HepG2 (cell line): ENCODE data around the gene DDX59. TPM values are rescaled to one million over a fixed set of nuclear protein-coding genes. Genes with fewer than 3 reads are reported as not detected.

Experiments
- CSRNP2 ChIP-seq: sonication (generic); formaldehyde crosslinking; conservative IDR thresholded peaks from 2 replicates; pipeline ENCODE4 v1.8.0; 2022; ENCODE audit warnings: low read depth, missing genetic modification reagents
- DNMT1 ChIP-seq: sonication (generic); formaldehyde crosslinking; IDR thresholded peaks from 2 replicates; pipeline ENCODE4 v1.5.1; 2020; ENCODE audit warnings: mild to moderate bottlenecking, missing genetic modification reagents
- FOXK1 ChIP-seq: sonication (generic); formaldehyde crosslinking; IDR thresholded peaks from 2 replicates; pipeline ENCODE4 v1.4.0; 2020; ENCODE audit warnings: low read depth, missing genetic modification reagents, borderline replicate concordance
- KDM5A ChIP-seq: fragments of 200-600 bp; sonication (generic); IDR thresholded peaks from 2 replicates; pipeline ENCODE4 v1.7.0; 2018; ENCODE audit warnings: antibody characterized with exemption, mild to moderate bottlenecking, low read length, borderline replicate concordance
- KLF13 ChIP-seq: sonication (generic); formaldehyde crosslinking; IDR thresholded peaks from 2 replicates; pipeline ENCODE4 v1.4.0; 2020; ENCODE audit warnings: mild to moderate bottlenecking, missing genetic modification reagents
- MAFF ChIP-seq: IDR thresholded peaks from 2 replicates; pipeline ENCODE4 v1.6.1; 2011; ENCODE audit warnings: low read depth, low read length, improper control_type of control experiment
- NPAS2 ChIP-seq: sonication (generic); formaldehyde crosslinking; IDR thresholded peaks from 2 replicates; pipeline ENCODE4 v1.8.0; 2022; ENCODE audit warnings: mild to moderate bottlenecking, missing genetic modification reagents, borderline replicate concordance
- NR1H2 ChIP-seq: sonication (generic); formaldehyde crosslinking; IDR thresholded peaks from 2 replicates; pipeline ENCODE4 v1.8.1; 2022; ENCODE audit warnings: low read depth, missing genetic modification reagents, borderline replicate concordance
- PTBP1 ChIP-seq: fragments of 200-400 bp; formaldehyde crosslinking; IDR thresholded peaks from 2 replicates; pipeline ENCODE4 v1.6.1; 2018; ENCODE audit warnings: low read length, low read depth; ENCODE audit not compliant: poor library complexity, severe bottlenecking
- RFXANK ChIP-seq: IDR thresholded peaks from 2 replicates; pipeline ENCODE4 v1.6.1; 2016
- SALL2 ChIP-seq: sonication (generic); formaldehyde crosslinking; IDR thresholded peaks from 2 replicates; pipeline ENCODE4 v1.8.1; 2023; ENCODE audit warnings: mild to moderate bottlenecking, missing genetic modification reagents, inconsistent platforms
- TEAD2 ChIP-seq: sonication (generic); formaldehyde crosslinking; IDR thresholded peaks from 2 replicates; pipeline ENCODE4 v1.9.0; 2021; ENCODE audit warnings: missing genetic modification reagents
- THAP11 ChIP-seq: IDR thresholded peaks from 2 replicates; pipeline ENCODE4 v1.6.1; 2016; ENCODE audit warnings: missing biosample characterization, missing genetic modification reagents
- XRCC5 ChIP-seq: fragments of 200-400 bp; formaldehyde crosslinking; optimal IDR thresholded peaks from 2 replicates; pipeline ENCODE3; 2017; ENCODE audit warnings: mild to moderate bottlenecking, low read length
- ZBTB21 ChIP-seq: sonication (generic); formaldehyde crosslinking; IDR thresholded peaks from 2 replicates; pipeline ENCODE4 v1.4.0; 2020; ENCODE audit warnings: missing genetic modification reagents
- ZIK1 ChIP-seq: sonication (generic); formaldehyde crosslinking; IDR thresholded peaks from 2 replicates; pipeline ENCODE4 v1.5.0; 2020; ENCODE audit warnings: mild to moderate bottlenecking, low read depth, missing genetic modification reagents, borderline replicate concordance
- ZNF180 ChIP-seq: sonication (generic); formaldehyde crosslinking; IDR thresholded peaks from 2 replicates; pipeline ENCODE4 v1.4.0; 2020; ENCODE audit warnings: low read depth, missing genetic modification reagents, borderline replicate concordance
- ZNF225 ChIP-seq: sonication (generic); formaldehyde crosslinking; IDR thresholded peaks from 2 replicates; pipeline ENCODE4 v1.4.0; 2020; ENCODE audit warnings: mild to moderate bottlenecking, missing genetic modification reagents
- ZNF232 ChIP-seq: sonication (generic); formaldehyde crosslinking; IDR thresholded peaks from 2 replicates; pipeline ENCODE4 v1.4.0; 2020; ENCODE audit warnings: missing genetic modification reagents, borderline replicate concordance
- ZNF460 ChIP-seq: sonication (generic); formaldehyde crosslinking; IDR thresholded peaks from 2 replicates; pipeline ENCODE4 v1.5.1; 2020; ENCODE audit warnings: missing genetic modification reagents, mild to moderate bottlenecking, borderline replicate concordance
- ZNF609 ChIP-seq: sonication (generic); formaldehyde crosslinking; IDR thresholded peaks from 2 replicates; pipeline ENCODE4 v1.4.0; 2020; ENCODE audit warnings: mild to moderate bottlenecking, missing genetic modification reagents, borderline replicate concordance
- ZNF639 ChIP-seq: conservative IDR thresholded peaks from 2 replicates; pipeline ENCODE4 v1.6.1; 2018; ENCODE audit warnings: missing genetic modification reagents
- polyA plus RNA-seq, 8 experiments: library from polyadenylated mRNA; depleted of rRNA in 3 of 8; stranded (reverse) in 7 of 8; unstranded in 1 of 8; fragments of >200 nt; fragmentation: Illumina TruSeq in 4 of 8; extraction: Trizol in 4 of 8; gene quantifications; 2 replicates each; pipeline versions ENCODE4 v1.2.1 to v1.2.3, GENCODE V29; 2011 to 2016; ENCODE audit warnings: low read depth in 4 of 8, missing spikeins in 1 of 8, mixed read lengths in 1 of 8; ENCODE audit not compliant: insufficient read depth in 1 of 8
- total RNA-seq, 5 experiments: library from RNA; depleted of rRNA; stranded (reverse); fragments of >200 nt; fragmentation: Illumina TruSeq; extraction: Trizol; gene quantifications; 2 replicates each; pipeline ENCODE4 v1.2.3, GENCODE V29; 2016; ENCODE audit warnings: low read depth in 1 of 5

Gene DDX59
- total and polyA plus RNA-seq, 2 of the 13 experiments (the other 11 are each of a cell fraction or from before 2014, with no cell fraction given): 12.1 to 14.8 TPM

GRCh38 chr1:200669314-200670241 lies at the start of gene DDX59 (continued):
- TF ChIP-seq ZNF225 (CRISPR knock-in tag) (0 out of 2 replicates have a peak, but pooled peaks have one; percentile 82), RFXANK (CRISPR knock-in tag) (0 out of 2 replicates have a peak, but pooled peaks have one; percentile 3), PTBP1 (no peak), MAFF (no peak), KDM5A (no peak; the same call in 1 of the 2 replicates), ZNF232 (CRISPR knock-in tag) (peak; percentile 69; the same call in 1 of the 2 replicates), KLF13 (CRISPR knock-in tag) (no peak), NPAS2 (CRISPR knock-in tag) (no peak), THAP11 (CRISPR knock-in tag) (peak; percentile 71), ZNF609 (CRISPR knock-in tag) (peak; percentile 52; the same call in 1 of the 2 replicates), SALL2 (peak; percentile 65; the same call in 1 of the 2 replicates), ZNF460 (peak; percentile 19; the same call in 1 of the 2 replicates), CSRNP2 (CRISPR knock-in tag) (no peak), XRCC5 (peak; percentile 70), FOXK1 (0 out of 2 replicates have a peak, but pooled peaks have one; percentile 28), NR1H2 (CRISPR knock-in tag) (no peak), ZNF180 (no peak), ZIK1 (CRISPR knock-in tag) (no peak), TEAD2 (no peak), DNMT1 (CRISPR knock-in tag) (peak; percentile 83; the same call in 1 of the 2 replicates), ZBTB21 (0 out of 2 replicates have a peak, but pooled peaks have one; percentile 35), ZNF639 (CRISPR knock-in tag) (peak; percentile 89)
